Gastrocnemius medialis (tissue), 4 donors: ENCODE measurements around the gene PPP2R1A. TPM values are rescaled to one million over a fixed set of nuclear protein-coding genes. Genes with fewer than 3 reads are reported as not detected.

Experiments
- ATAC-seq, 2 donors: fragments of 150-250 bp; one replicate each; pipeline ENCODE4 v1.9.1; 2016
- DNase-seq, 2 donors: peaks; one replicate each; pipeline ENCODE4 v3.0.0-alpha.2; 2019
- H3K27ac ChIP-seq, 4 donors: fragments of 200-600 bp; sonication (generic); 1 replicate in 1 of 4; 2 replicates in 3 of 4; pipeline ENCODE4 v1.5.1; 2016 to 2018; ENCODE audit warnings: mild to moderate bottlenecking in 2 of 4, moderate library complexity in 1 of 4
- H3K27me3 ChIP-seq, 3 donors: fragments of 200-600 bp; sonication (generic) in 2 of 3; 1 replicate in 1 of 3; 2 replicates in 2 of 3; pipeline versions ENCODE4 v1.5.1 to v1.6.0; 2016 to 2019; ENCODE audit warnings: mild to moderate bottlenecking in 1 of 3, moderate library complexity in 1 of 3
- H3K36me3 ChIP-seq, 2 donors: fragments of 200-600 bp; sonication (generic) in 1 of 2; one replicate each; pipeline ENCODE4 v1.5.1; 2017 to 2018
- H3K4me1 ChIP-seq, 2 donors: fragments of 200-600 bp; sonication (generic) in 1 of 2; one replicate each; pipeline ENCODE4 v1.5.1; 2016 to 2017; ENCODE audit warnings: mild to moderate bottlenecking in 2 of 2
- H3K4me3 ChIP-seq, 4 donors: fragments of 200-600 bp; sonication (generic) in 3 of 4; 1 replicate in 1 of 4; 2 replicates in 3 of 4; pipeline ENCODE4 v1.5.1; 2016 to 2019; ENCODE audit warnings: mild to moderate bottlenecking in 2 of 4
- H3K9me3 ChIP-seq, 3 donors: fragments of 200-600 bp; sonication (generic) in 2 of 3; 1 replicate in 1 of 3; 2 replicates in 2 of 3; pipeline ENCODE4 v1.5.1; 2016 to 2019
- POLR2A ChIP-seq, 2 donors: fragments of 450-650 bp; IDR thresholded peaks; one replicate each; pipeline ENCODE4 v1.6.1; 2017; ENCODE audit warnings: antibody characterized with exemption in 2 of 2, mild to moderate bottlenecking in 2 of 2, moderate library complexity in 2 of 2
- in situ Hi-C, 4 donors: fragments of 200-750 bp; cut with MboI; loops; one replicate each; pipeline versions ENCODE4 v1.15.0 to v1.8.0; 2017; ENCODE audit warnings: low sequenced_read_pairs in 4 of 4
- intact Hi-C: fragments of 100-400 bp; cut with DNase I; formaldehyde crosslinking; loops from one replicate; pipeline ENCODE4 v1.15.1; 2023; ENCODE audit warnings: low total_unique reads
- total RNA-seq, 4 donors: library from RNA; depleted of rRNA; stranded (reverse); fragments of >200 nt; gene quantifications; one replicate each; pipeline versions ENCODE4 v1.1.0 to v1.2.3, GENCODE V29; 2016
- TF ChIP-seq, protein P1 (sequence below), 5 experiments: fragments of 450-650 bp in 3 of 5; fragments of 200-600 bp in 2 of 5; sonication (generic) in 2 of 5; IDR thresholded peaks in 4 of 5; conservative IDR thresholded peaks in 1 of 5; 1 replicate in 4 of 5; 2 replicates in 1 of 5; pipeline ENCODE4 v1.5.1; 2016 to 2019; ENCODE audit warnings: antibody characterized with exemption in 5 of 5, mild to moderate bottlenecking in 3 of 5, moderate library complexity in 3 of 5

The PPP2R1A gene
- total RNA-seq = 100 to 1,000 TPM; 263 to 302 (median 290) TPM

DNA sequence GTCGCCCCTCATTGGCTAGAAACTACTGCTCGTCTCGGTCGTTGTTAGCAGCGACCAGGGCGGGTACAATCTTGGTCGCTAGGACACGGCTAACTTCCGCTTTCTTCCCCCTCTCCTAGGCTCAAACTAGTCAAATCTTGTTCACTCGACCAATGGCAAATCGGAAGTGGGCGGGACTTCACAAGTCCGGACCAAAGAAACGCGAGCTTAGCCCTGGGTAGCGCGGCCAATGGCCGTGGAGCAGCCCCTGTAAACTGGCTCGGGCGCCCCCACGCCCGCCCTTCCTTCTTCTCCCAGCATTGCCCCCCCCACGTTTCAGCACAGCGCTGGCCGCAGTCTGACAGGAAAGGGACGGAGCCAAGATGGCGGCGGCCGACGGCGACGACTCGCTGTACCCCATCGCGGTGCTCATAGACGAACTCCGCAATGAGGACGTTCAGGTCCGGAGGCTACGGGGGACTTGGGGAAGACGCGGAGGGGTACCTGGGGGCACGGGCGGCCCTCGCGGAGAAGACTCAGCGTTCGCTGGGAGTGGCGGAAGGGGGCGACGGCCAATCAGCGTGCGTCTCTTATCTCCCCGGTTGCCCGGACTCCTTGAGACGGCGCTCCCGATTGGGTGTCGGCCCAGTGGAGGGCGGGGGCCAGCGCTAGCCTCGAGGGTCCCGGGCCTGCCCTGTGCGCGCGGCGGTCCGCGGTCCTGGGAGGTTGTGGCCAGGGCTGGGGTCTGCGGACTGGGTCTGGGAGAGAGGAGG is at the start of gene PPP2R1A:
Gene PPP2R1A, plus strand, starts transcription at position 318 of the 752 bp plus-strand sequence. Its CDS starts 45 bp downstream, at position 363.
- no peaks in the 10 kb centered on the region for H3K27me3 ChIP-seq
- ATAC-seq (peak; percentile 90 to 95), DNase-seq (peak; percentile 100)
- H3K4me1 ChIP-seq = peaks cover 47 to 53% of the 10 kb centered on the region in 2 donors
- in situ Hi-C loops (no loop called here), intact Hi-C loops (loop anchor here (1.0 to 5.0 kb wide), 6 partner anchors 10 to 823 kb away; partner anchors contain the start of genes ETFB, ZNF616, ZNF808 and ZNF836)
- peaks cover 0 to 7% of the 10 kb centered on the region in 2 donors for H3K36me3 ChIP-seq
- TF ChIP-seq, protein P1, sequence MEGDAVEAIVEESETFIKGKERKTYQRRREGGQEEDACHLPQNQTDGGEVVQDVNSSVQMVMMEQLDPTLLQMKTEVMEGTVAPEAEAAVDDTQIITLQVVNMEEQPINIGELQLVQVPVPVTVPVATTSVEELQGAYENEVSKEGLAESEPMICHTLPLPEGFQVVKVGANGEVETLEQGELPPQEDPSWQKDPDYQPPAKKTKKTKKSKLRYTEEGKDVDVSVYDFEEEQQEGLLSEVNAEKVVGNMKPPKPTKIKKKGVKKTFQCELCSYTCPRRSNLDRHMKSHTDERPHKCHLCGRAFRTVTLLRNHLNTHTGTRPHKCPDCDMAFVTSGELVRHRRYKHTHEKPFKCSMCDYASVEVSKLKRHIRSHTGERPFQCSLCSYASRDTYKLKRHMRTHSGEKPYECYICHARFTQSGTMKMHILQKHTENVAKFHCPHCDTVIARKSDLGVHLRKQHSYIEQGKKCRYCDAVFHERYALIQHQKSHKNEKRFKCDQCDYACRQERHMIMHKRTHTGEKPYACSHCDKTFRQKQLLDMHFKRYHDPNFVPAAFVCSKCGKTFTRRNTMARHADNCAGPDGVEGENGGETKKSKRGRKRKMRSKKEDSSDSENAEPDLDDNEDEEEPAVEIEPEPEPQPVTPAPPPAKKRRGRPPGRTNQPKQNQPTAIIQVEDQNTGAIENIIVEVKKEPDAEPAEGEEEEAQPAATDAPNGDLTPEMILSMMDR (IDR thresholded peaks at IDR 0.05 in 4 of 5, conservative IDR thresholded peaks at IDR 0.05 in 1 of 5) = no peak
- TF ChIP-seq POLR2A (IDR thresholded peaks at IDR 0.05) = peak; percentile 88 to 95
- H3K4me3 ChIP-seq = peak within 1 kb of the TSS; percentile 68 to 99 (median 88)
- H3K27ac ChIP-seq = peak within 1 kb of the TSS; percentile 92 to 99 (median 94)
- H3K9me3 ChIP-seq = no peaks in the 10 kb centered on the region

- H3K9me3 ChIP-seq = no peaks in the 10 kb centered on the region
- peaks cover 12 to 21% of the 10 kb centered on the region in 2 donors for H3K4me1 ChIP-seq
- H3K4me3 ChIP-seq = no peak overlapping the region
- peak overlapping the region in 1 of 4 donors; percentile 96 for H3K27ac ChIP-seq
- in situ Hi-C loops = loop anchor here (5.0 kb wide), 2 partner anchors 96 to 101 kb away; no protein-coding TSS in a partner anchor
- TF ChIP-seq, protein P1 (IDR thresholded peaks at IDR 0.05 in 4 of 5, conservative IDR thresholded peaks at IDR 0.05 in 1 of 5) = no peak
- no peaks in the 10 kb centered on the region for H3K27me3 ChIP-seq
- no peaks in the 10 kb centered on the region for H3K36me3 ChIP-seq
- intact Hi-C loops = no loop called here
- ATAC-seq = no peak
- no peak for DNase-seq
These were observed 48.6 kb upstream of the PPP2R1A start for GRCh38 chr19:52141203-52141602.

GRCh38 chr19:52142001-52142595 is 47.8 kb upstream of the PPP2R1A start:
- H3K36me3 ChIP-seq = no peaks in the 10 kb centered on the region
- in situ Hi-C loops = loop anchor here (5.0 kb wide), 2 partner anchors 95 to 100 kb away; no protein-coding TSS in a partner anchor
- no peaks in the 10 kb centered on the region for H3K27me3 ChIP-seq
- no peak overlapping the region for H3K27ac ChIP-seq
- no peak overlapping the region for H3K4me3 ChIP-seq
- intact Hi-C loops = no loop called here
- no peaks in the 10 kb centered on the region for H3K9me3 ChIP-seq
- DNase-seq (no peak), ATAC-seq (no peak)
- TF ChIP-seq, protein P1 (IDR thresholded peaks at IDR 0.05 in 4 of 5, conservative IDR thresholded peaks at IDR 0.05 in 1 of 5) = no peak
- no peak for TF ChIP-seq POLR2A (IDR thresholded peaks at IDR 0.05)
- peaks cover 12 to 21% of the 10 kb centered on the region in 2 donors for H3K4me1 ChIP-seq

- H3K9me3 ChIP-seq = peaks cover 0 to 4% (median 0%) of the 10 kb centered on the region in 3 donors
- ATAC-seq (no peak), DNase-seq (no peak)
- no peaks in the 10 kb centered on the region for H3K4me1 ChIP-seq
- TF ChIP-seq POLR2A (IDR thresholded peaks at IDR 0.05) = no peak
- TF ChIP-seq, protein P1 (IDR thresholded peaks at IDR 0.05 in 4 of 5, conservative IDR thresholded peaks at IDR 0.05 in 1 of 5) = no peak
- in situ Hi-C loops (no loop called here), intact Hi-C loops (no loop called here)
- H3K27me3 ChIP-seq = no peaks in the 10 kb centered on the region
- no peak overlapping the region for H3K27ac ChIP-seq
- H3K36me3 ChIP-seq = peaks cover 0 to 4% of the 10 kb centered on the region in 2 donors
- no peak overlapping the region for H3K4me3 ChIP-seq
These were observed 41.6 kb upstream of the PPP2R1A start for GRCh38 chr19:52148256-52148655.
